ENCODE measurements around the gene AOC2. TPM values are rescaled to one million over a fixed set of nuclear protein-coding genes. Genes with fewer than 3 reads are reported as not detected.

Gene AOC2
- total and polyA plus RNA-seq, 2 of the 13 experiments (the other 11 are each of a cell fraction or from before 2014, with no cell fraction given), result 1.2 to 3.3 TPM

GRCh38 chr17:42855048-42855596 is 10.7 kb downstream of the AOC2 start:
- Histone ChIP-seq H3K27ac (ENCODE audit: extremely low read length, insufficient read depth, low read length) (peak overlapping the region; percentile 77), H3K4me2 (ENCODE audit: low read depth, low read length) (peak overlapping the region; percentile 80), H3K4me3 (replicated peaks in 1 of 3; ENCODE audit: insufficient read depth in 1 of 3, low read depth in 2 of 3, low read length in 3 of 3) (peak overlapping the region; percentile 20 to 71 (median 27)), H2AFZ (ENCODE audit: low read length) (no peak overlapping the region), H3K9me3 (ENCODE audit: low read length) (no peaks in the 10 kb centered on the region), H3K79me2 (ENCODE audit: insufficient read depth, low read length) (peaks cover 10% of the 10 kb centered on the region), H4K20me1 (ENCODE audit: insufficient read depth, low read length) (no peaks in the 10 kb centered on the region), H3K27me3 (ENCODE audit: control insufficient read depth in 1 of 2, insufficient read depth in 2 of 2, low read length in 2 of 2) (no peaks in the 10 kb centered on the region), H3K4me1 (ENCODE audit: insufficient read depth, low read length) (peaks cover 68% of the 10 kb centered on the region), H3K9ac (ENCODE audit: insufficient read depth, low read depth, low read length) (peak overlapping the region; percentile 58), H3K36me3 (replicated peaks in 1 of 2; ENCODE audit: control insufficient read depth in 1 of 2, insufficient read depth in 2 of 2, low read length in 2 of 2) (no peaks in the 10 kb centered on the region; a peak in 1 of 5 replicates)
- in situ Hi-C loops (cut with HindIII; ENCODE audit: extremely low pct_ligation_motif_present, low pct_unique_long_range_greater_than_20kb), result no loop called here
- WGBS (ENCODE audit: low lambda C conversion rate), result 18% methylated on average over 8 of the region's 8 CpGs
- ChIA-PET POLR2A (interaction anchor here (0.9 to 4.1 kb wide), 9 partner anchors 9 to 143 kb away, joined by 3 to 36 read pairs (median 8); partner anchors contain the start of genes AOC2, PSME3 and RPL27), CTCF (ENCODE audit: low intra/inter-chr PET ratio, low total read pairs) (interaction anchor here (1.0 kb wide), 1 partner anchor 82 kb away, joined by 3 read pairs; no protein-coding TSS in a partner anchor)
- BruUV-seq (replicated peaks), result no TSS peak
- ATAC-seq (peak; percentile 60), FAIRE-seq (peak; percentile 80), DNase-seq (ENCODE audit: low spot score) (peak; percentile 65)
- intact Hi-C loops (cut with micrococcal nuclease; ENCODE audit: unreplicated experiment), result no loop called here
- TF ChIP-seq ZBTB26 (CRISPR knock-in tag; IDR thresholded peaks at IDR 0.05; ENCODE audit: borderline replicate concordance) (no peak), YEATS4 (CRISPR knock-in tag; IDR thresholded peaks at IDR 0.05; ENCODE audit: borderline replicate concordance) (no peak; the same call in 1 of the 2 replicates), ARHGAP35 (CRISPR knock-in tag; IDR thresholded peaks at IDR 0.05; ENCODE audit: borderline replicate concordance) (no peak), ARID3A (IDR thresholded peaks at IDR 0.05; ENCODE audit: low read depth, low read length) (no peak; the same call in 1 of the 2 replicates), ZSCAN31 (CRISPR knock-in tag; IDR thresholded peaks at IDR 0.05; ENCODE audit: low read depth) (no peak), DMTF1 (CRISPR knock-in tag; IDR thresholded peaks at IDR 0.05) (no peak), SRSF1 (optimal IDR thresholded peaks at IDR 0.05; ENCODE audit: low read depth, low read length) (no peak), EED (CRISPR knock-in tag; IDR thresholded peaks at IDR 0.05) (no peak), TBX2 (CRISPR knock-in tag; IDR thresholded peaks at IDR 0.05; ENCODE audit: borderline replicate concordance) (peak; percentile 69), CREBL2 (CRISPR knock-in tag; IDR thresholded peaks at IDR 0.05; ENCODE audit: borderline replicate concordance) (no peak), ZNF777 (CRISPR knock-in tag; IDR thresholded peaks at IDR 0.05) (no peak; the same call in 1 of the 2 replicates), MXD4 (CRISPR knock-in tag; IDR thresholded peaks at IDR 0.05) (no peak), ZNF251 (CRISPR knock-in tag; IDR thresholded peaks at IDR 0.05) (no peak), NBN (conservative IDR thresholded peaks at IDR 0.05) (no peak), BRD4 (CRISPR knock-in tag; IDR thresholded peaks at IDR 0.05) (0 out of 2 replicates have a peak, but pooled peaks have one; percentile 16), HOXA5 (CRISPR knock-in tag; IDR thresholded peaks at IDR 0.05) (no peak), SAFB2 (CRISPR knock-in tag; IDR thresholded peaks at IDR 0.05; ENCODE audit: borderline replicate concordance, low read depth) (no peak), ZNF121 (CRISPR knock-in tag; IDR thresholded peaks at IDR 0.05) (0 out of 2 replicates have a peak, but pooled peaks have one; percentile 6), ZNF607 (CRISPR knock-in tag; IDR thresholded peaks at IDR 0.05; ENCODE audit: borderline replicate concordance) (no peak), ZNF333 (CRISPR knock-in tag; IDR thresholded peaks at IDR 0.05; ENCODE audit: borderline replicate concordance) (no peak)

Data from HepG2 (cell line).